Dermis lymphatic vessel endothelial cell (primary cell): Measurements from ENCODE around the gene FAM170A. TPM values are rescaled to one million over a fixed set of nuclear protein-coding genes. Genes with fewer than 3 reads are reported as not detected.

Source experiments
- total RNA-seq: library from RNA; depleted of rRNA; stranded (reverse); fragments of >200 nt; gene quantifications from 2 replicates; pipeline ENCODE4 v1.2.1, GENCODE V29; 2014

Gene FAM170A, protein sequence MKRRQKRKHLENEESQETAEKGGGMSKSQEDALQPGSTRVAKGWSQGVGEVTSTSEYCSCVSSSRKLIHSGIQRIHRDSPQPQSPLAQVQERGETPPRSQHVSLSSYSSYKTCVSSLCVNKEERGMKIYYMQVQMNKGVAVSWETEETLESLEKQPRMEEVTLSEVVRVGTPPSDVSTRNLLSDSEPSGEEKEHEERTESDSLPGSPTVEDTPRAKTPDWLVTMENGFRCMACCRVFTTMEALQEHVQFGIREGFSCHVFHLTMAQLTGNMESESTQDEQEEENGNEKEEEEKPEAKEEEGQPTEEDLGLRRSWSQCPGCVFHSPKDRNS
- total RNA-seq, result not detected in 2 replicates

DNA sequence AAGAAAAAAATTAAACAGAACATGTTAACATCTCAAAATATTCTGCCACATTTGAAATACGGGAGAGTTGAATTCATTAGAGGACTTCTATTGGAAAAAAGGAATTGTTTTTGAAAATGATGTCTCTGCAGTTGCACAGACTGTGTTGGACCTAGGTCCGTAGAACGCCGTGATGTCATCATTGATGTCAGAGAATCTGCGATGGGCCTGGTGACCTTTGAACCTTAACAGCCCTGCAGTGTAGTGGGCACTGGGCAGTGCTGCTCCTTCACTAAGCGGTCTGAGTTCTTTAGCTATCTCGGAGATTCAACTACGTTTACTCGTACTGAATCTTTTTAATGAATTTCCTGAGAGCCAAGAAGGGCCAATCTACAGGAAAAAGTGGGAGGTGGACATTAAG lies at the start of gene FAM170A:
Gene FAM170A (plus strand): TSS at position 220 of the 400 bp plus-strand sequence. CDS start 211 bp downstream, outside the sequence.

Other genes starting within 250 kb of the FAM170A start
- gene HSD17B4, start 177.1 kb upstream of the FAM170A start, total RNA-seq, result 144 and 169 TPM in 2 replicates